Sigmoid colon (tissue), 7 donors: ENCODE results near the gene SH3RF3. TPM values are rescaled to one million over a fixed set of nuclear protein-coding genes. Genes with fewer than 3 reads are reported as not detected.
"Not testable (repeated sequence)": the region's sequence is repeated elsewhere in the genome, so short reads cannot be mapped to it uniquely, and the experiment has no call there.

Source experiments
- DNase-seq: peaks from one replicate; pipeline ENCODE4 v3.0.0-alpha.2; 2019
- H3K27ac ChIP-seq, 4 donors: fragments of 200-600 bp; sonication (generic); one replicate each; pipeline ENCODE4 v1.5.1; 2016 to 2019; ENCODE audit warnings: mild to moderate bottlenecking in 1 of 4
- H3K27me3 ChIP-seq, 3 donors: fragments of 200-600 bp; sonication (generic); one replicate each; pipeline ENCODE4 v1.5.1; 2019; ENCODE audit warnings: mild to moderate bottlenecking in 1 of 3
- H3K36me3 ChIP-seq, 4 donors: fragments of 200-600 bp; sonication (generic); one replicate each; pipeline ENCODE4 v1.5.1; 2016 to 2019
- H3K4me1 ChIP-seq, 4 donors: fragments of 200-600 bp; sonication (generic); one replicate each; pipeline ENCODE4 v1.5.1; 2017 to 2019
- H3K4me3 ChIP-seq, 4 donors: fragments of 200-600 bp; sonication (generic); one replicate each; pipeline ENCODE4 v1.5.1; 2017 to 2019; ENCODE audit warnings: mild to moderate bottlenecking in 2 of 4, moderate library complexity in 1 of 4
- H3K9me3 ChIP-seq, 4 donors: fragments of 200-600 bp in 3 of 4; sonication (generic) in 3 of 4; one replicate each; pipeline versions ENCODE4 v1.5.1 to v1.6.1; 2013 to 2019
- EP300 ChIP-seq, 4 donors: sonication (generic); formaldehyde crosslinking; IDR thresholded peaks; one replicate each; pipeline ENCODE4 v1.6.1; 2017; ENCODE audit warnings: antibody characterized with exemption in 4 of 4
- POLR2A ChIP-seq, 2 donors: fragments of 450-650 bp; IDR thresholded peaks; one replicate each; pipeline ENCODE4 v1.6.1; 2016; ENCODE audit warnings: antibody characterized with exemption in 2 of 2, mild to moderate bottlenecking in 2 of 2, moderate library complexity in 2 of 2
- POLR2AphosphoS5 ChIP-seq, 4 donors: sonication (generic); formaldehyde crosslinking; IDR thresholded peaks; one replicate each; pipeline ENCODE4 v1.6.1; 2017; ENCODE audit warnings: antibody characterized with exemption in 4 of 4
- WGBS, 2 donors: extraction: QIAGEN DNeasy Blood & Tissue Kit; methylation state at CpG; one replicate each; pipeline ENCODE4 v1.1.7; 2013; 5-methylcytosine and 5-hydroxymethylcytosine counted together
- intact Hi-C: fragments of 100-400 bp; cut with DNase I; formaldehyde crosslinking; loops from one replicate; pipeline ENCODE4 v1.15.1; 2023
- polyA plus RNA-seq, 3 donors: library from polyadenylated mRNA; stranded (reverse); fragments of 200-250 nt; gene quantifications; one replicate each; pipeline ENCODE4 v1.2.3, GENCODE V29; 2013
- total RNA-seq, 4 donors: library from RNA; depleted of rRNA; stranded (reverse); fragments of >200 nt; gene quantifications; one replicate each; pipeline ENCODE4 v1.1.0, GENCODE V29; 2016
- TF ChIP-seq, protein P1 (sequence below), 4 experiments: fragments of 450-650 bp in 3 of 4; fragments of 200-600 bp in 1 of 4; IDR thresholded peaks; one replicate each; pipeline ENCODE4 v1.5.1; 2016 to 2019; ENCODE audit warnings: antibody characterized with exemption in 4 of 4, mild to moderate bottlenecking in 3 of 4, moderate library complexity in 2 of 4
- donor health status: healthy with polysubstance abuse.
- donor health status: Bipolar disorder and iron deficiency.
- donor health status: healthy.

Gene SH3RF3
- total and polyA plus RNA-seq, 7 donors = 0.69 to 10.0 (median 3.4) TPM

DNA sequence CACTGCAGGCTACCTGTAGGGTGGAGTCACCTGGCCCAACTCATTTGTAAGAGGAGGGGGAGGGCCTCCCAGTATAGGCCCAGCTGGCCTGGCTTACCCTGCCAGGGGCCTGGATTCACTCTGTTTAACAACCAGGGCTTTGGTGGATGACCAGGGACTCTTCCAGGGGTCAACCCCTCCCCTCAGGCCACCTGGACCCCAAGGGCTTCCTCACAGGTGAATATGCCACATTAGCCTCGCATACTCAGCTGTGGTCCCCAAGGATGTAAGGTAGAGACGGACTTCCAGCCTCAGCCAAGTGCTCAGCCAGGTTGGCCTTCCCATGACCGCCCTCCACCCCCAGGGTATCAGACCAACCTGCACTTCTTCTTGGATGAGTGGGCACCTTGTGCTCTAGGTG lies 8.8 kb upstream of the SH3RF3 start:
- TF ChIP-seq EP300 (IDR thresholded peaks at IDR 0.05) = no peak
- TF ChIP-seq, protein P1, sequence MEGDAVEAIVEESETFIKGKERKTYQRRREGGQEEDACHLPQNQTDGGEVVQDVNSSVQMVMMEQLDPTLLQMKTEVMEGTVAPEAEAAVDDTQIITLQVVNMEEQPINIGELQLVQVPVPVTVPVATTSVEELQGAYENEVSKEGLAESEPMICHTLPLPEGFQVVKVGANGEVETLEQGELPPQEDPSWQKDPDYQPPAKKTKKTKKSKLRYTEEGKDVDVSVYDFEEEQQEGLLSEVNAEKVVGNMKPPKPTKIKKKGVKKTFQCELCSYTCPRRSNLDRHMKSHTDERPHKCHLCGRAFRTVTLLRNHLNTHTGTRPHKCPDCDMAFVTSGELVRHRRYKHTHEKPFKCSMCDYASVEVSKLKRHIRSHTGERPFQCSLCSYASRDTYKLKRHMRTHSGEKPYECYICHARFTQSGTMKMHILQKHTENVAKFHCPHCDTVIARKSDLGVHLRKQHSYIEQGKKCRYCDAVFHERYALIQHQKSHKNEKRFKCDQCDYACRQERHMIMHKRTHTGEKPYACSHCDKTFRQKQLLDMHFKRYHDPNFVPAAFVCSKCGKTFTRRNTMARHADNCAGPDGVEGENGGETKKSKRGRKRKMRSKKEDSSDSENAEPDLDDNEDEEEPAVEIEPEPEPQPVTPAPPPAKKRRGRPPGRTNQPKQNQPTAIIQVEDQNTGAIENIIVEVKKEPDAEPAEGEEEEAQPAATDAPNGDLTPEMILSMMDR (IDR thresholded peaks at IDR 0.05) = no peak
- no peak for TF ChIP-seq POLR2A (IDR thresholded peaks at IDR 0.05)
- no peak for TF ChIP-seq POLR2AphosphoS5 (IDR thresholded peaks at IDR 0.05)
- Histone ChIP-seq H3K9me3 (no peaks in the 10 kb centered on the region), H3K4me3 (no peak overlapping the region), H3K27ac (no peak overlapping the region), H3K36me3 (no peaks in the 10 kb centered on the region), H3K4me1 (no peaks in the 10 kb centered on the region), H3K27me3 (no peaks in the 10 kb centered on the region)
- DNase-seq = no peak
- 94 to 95% methylated on average over 3 of the region's 3 CpGs for WGBS, 2 donors
- intact Hi-C loops = no loop called here

DNA sequence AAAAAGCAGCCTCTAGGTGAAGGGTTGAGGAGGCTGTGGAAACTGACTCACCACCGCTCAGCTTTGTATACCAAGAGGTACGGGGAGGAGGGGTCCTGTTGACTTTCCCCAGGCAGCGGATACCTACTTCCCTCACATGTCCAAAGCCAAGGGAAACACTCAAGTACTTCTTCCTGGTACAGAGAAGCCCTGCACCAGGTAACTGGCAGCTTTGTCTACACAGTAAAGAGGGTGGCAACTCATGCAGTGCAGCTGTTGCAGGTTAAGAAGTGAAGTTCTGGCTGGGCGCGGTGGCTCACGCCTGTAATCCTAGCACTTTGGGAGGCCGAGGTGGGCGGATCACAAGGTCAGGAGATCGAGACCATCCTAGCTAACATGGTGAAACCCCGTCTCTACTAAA lies 8.3 kb upstream of the SH3RF3 start:
- H3K27me3 ChIP-seq, H3K4me3 ChIP-seq, H3K9me3 ChIP-seq, H3K4me1 ChIP-seq, H3K27ac ChIP-seq, intact Hi-C loops, H3K36me3 ChIP-seq: not testable (repeated sequence)
- WGBS, 2 donors = 62 to 83% methylated on average over 10 of the region's 10 CpGs
- peak; percentile 54 for DNase-seq

DNA sequence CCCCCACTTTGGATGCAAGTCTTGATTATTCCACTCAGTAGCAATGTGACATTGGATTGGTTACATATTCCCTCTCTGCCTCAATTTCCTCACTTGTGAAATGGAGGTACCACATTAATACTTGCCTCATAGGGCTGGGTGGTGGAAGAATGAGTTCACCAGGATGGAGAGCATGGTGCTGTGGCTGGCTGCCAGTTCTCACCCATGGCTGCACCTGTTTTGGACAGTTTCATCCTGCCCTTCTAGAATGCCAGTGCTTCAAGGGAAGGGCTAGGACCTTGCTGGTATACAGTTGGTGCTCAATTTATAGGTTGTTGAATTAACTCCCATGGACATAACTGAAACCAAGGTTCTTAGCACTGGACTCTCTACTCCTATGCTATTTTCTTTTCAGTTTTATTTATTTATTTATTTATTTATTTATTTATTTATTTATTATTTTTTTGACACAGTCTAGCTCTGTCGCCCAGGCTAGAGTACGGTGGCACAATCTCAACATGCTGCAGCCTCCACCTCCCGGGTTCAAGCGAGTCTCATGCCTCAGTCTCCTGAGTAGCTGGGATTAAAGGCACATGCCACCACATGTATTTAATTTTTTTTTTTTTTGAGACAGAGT lies 5.3 kb upstream of the SH3RF3 start:
- WGBS, 2 donors = 94 to 97% methylated on average over 4 of the region's 4 CpGs
- H3K9me3 ChIP-seq = no peaks in the 10 kb centered on the region
- no peak overlapping the region for H3K27ac ChIP-seq
- intact Hi-C loops = no loop called here
- peak; percentile 43 for DNase-seq
- H3K4me3 ChIP-seq = no peak overlapping the region
- H3K36me3 ChIP-seq = no peaks in the 10 kb centered on the region
- H3K4me1 ChIP-seq = peaks cover 0 to 6% (median 3%) of the 10 kb centered on the region in 4 donors
- no peaks in the 10 kb centered on the region for H3K27me3 ChIP-seq
- no peak for TF ChIP-seq POLR2AphosphoS5 (IDR thresholded peaks at IDR 0.05)
- TF ChIP-seq, protein P1 (IDR thresholded peaks at IDR 0.05) = no peak
- no peak for TF ChIP-seq POLR2A (IDR thresholded peaks at IDR 0.05)
- no peak for TF ChIP-seq EP300 (IDR thresholded peaks at IDR 0.05)

DNA sequence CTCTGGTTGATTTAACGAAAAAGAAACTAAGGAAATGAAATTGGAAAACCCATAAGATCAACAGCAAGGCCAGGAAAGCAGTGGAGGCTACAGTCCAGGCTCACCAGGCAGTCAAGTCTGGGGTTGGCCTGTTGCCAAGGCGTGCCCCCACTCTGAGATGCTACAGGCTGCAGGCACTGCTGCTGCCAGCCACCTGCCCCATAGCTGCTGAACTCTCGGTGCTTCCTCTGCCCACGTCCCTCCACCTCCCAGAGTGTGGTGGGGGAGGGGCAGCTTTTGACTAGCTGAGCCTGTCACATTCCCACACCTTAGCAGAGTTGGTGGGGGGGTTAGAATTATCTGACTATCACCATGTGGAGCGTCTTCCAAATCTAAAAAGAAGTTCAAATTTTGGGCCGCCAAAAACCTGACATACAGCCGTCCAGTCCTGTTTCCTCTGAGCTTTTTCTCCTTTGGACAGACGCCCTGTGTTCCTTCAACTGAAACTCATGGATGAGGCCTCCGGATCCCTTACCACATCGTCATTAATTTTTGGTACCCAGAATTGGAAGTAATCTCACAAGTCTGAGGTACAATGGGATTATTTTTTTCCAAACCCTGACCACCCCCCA lies 3.9 kb upstream of the SH3RF3 start:
- Histone ChIP-seq H3K36me3 (no peaks in the 10 kb centered on the region), H3K4me3 (no peak overlapping the region), H3K27me3 (no peaks in the 10 kb centered on the region), H3K9me3 (no peaks in the 10 kb centered on the region), H3K27ac (no peak overlapping the region), H3K4me1 (peaks cover 0 to 14% (median 7%) of the 10 kb centered on the region in 4 donors)
- no peak for DNase-seq
- 65 to 70% methylated on average over 10 of the region's 10 CpGs for WGBS, 2 donors
- TF ChIP-seq POLR2AphosphoS5 (IDR thresholded peaks at IDR 0.05) (no peak), EP300 (IDR thresholded peaks at IDR 0.05) (no peak), POLR2A (IDR thresholded peaks at IDR 0.05) (no peak)
- TF ChIP-seq, protein P1 (IDR thresholded peaks at IDR 0.05) = no peak
- intact Hi-C loops = no loop called here

DNA sequence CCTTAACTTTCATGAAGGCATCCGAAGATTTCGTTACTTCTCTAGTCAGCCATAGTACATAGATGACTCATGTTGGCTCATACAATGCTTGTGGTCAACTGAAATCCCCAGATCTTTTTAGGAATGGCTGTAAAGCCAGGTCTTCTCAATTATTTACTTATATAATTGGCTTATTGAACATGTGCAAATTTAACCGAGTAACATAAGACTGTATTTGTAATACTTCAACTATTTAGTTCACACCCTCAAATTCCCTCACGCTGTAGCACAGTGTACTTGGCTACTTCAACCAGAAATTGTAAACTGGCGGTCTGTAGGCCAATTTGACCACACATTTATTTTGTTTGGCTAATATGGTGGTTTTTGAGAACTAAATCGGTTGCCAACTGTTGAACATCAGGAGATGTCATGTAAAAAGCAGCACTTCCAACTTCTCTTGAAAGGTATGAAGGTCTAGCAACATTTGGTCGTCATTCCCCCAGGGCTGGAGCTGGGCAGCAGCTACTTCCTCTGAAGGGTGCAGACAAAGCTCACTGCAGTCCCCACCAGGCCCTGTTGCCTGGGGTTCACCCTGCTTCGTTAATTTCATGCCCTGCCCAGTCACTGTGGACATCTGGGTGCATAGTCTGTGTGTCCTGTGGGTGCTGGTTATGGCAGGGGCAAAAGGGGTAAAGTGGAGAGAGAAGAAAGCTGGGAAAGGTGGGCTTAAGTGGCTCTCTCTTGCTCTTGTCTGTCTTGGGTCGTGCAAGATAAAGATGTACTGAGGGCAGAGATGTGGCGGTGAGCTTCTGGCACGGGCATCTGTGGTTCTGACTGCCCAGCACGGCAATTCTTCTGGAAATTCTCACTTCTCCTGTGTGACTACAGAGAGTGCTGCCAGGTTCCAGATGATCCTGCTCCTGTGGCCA lies 3.2 kb upstream of the SH3RF3 start:
- H3K36me3 ChIP-seq = no peaks in the 10 kb centered on the region
- H3K4me3 ChIP-seq = no peak overlapping the region
- H3K9me3 ChIP-seq = no peaks in the 10 kb centered on the region
- H3K27ac ChIP-seq = no peak overlapping the region
- intact Hi-C loops = no loop called here
- peaks cover 0 to 21% (median 14%) of the 10 kb centered on the region in 4 donors for H3K4me1 ChIP-seq
- WGBS, 2 donors = 79 to 83% methylated on average over 12 of the region's 12 CpGs
- H3K27me3 ChIP-seq = no peaks in the 10 kb centered on the region
- DNase-seq = no peak
- TF ChIP-seq POLR2A (IDR thresholded peaks at IDR 0.05) = no peak
